DOHH2 (cell line): ENCODE results near the gene SLC37A1.

Source experiments
- H3F3A ChIP-seq: fragments of 200-600 bp; sonication (generic), shearing (Covaris generic); 2 replicates; pipeline ENCODE4 v1.6.0; 2016; ENCODE audit warnings: antibody characterized with exemption, mild to moderate bottlenecking; ENCODE audit not compliant: control insufficient read depth, insufficient read depth
- H3K27ac ChIP-seq: fragments of 200-600 bp; sonication (generic); 2 replicates; pipeline ENCODE4 v1.5.1; 2014; ENCODE audit warnings: low read depth, mild to moderate bottlenecking, low read length, moderate library complexity
- H3K27me3 ChIP-seq: fragments of 200-600 bp; sonication (generic); 2 replicates; pipeline ENCODE4 v1.6.1; 2014; ENCODE audit warnings: mild to moderate bottlenecking, low read length, mixed read lengths; ENCODE audit not compliant: control insufficient read depth
- H3K36me3 ChIP-seq: fragments of 200-600 bp; sonication (generic); 2 replicates; pipeline ENCODE4 v1.6.1; 2014; ENCODE audit warnings: mild to moderate bottlenecking, low read length, moderate library complexity, mixed read lengths; ENCODE audit not compliant: control insufficient read depth
- H3K4me1 ChIP-seq: fragments of 200-600 bp; sonication (generic); 2 replicates; pipeline ENCODE4 v1.6.1; 2014; ENCODE audit warnings: mild to moderate bottlenecking, low read length, mixed read lengths; ENCODE audit not compliant: control insufficient read depth
- H3K4me2 ChIP-seq: fragments of 200-600 bp; sonication (generic); 2 replicates; pipeline ENCODE4 v1.6.0; 2014; ENCODE audit warnings: mild to moderate bottlenecking, low read length, moderate library complexity
- H3K4me3 ChIP-seq: fragments of 200-600 bp; sonication (generic); 2 replicates; pipeline ENCODE4 v1.5.1; 2014; ENCODE audit warnings: mild to moderate bottlenecking, low read length, mixed read lengths
- H3K79me2 ChIP-seq: fragments of 200-600 bp; sonication (generic); 2 replicates; pipeline ENCODE4 v1.6.1; 2014; ENCODE audit warnings: mild to moderate bottlenecking, low read length, mixed read lengths; ENCODE audit not compliant: control insufficient read depth
- H3K9me2 ChIP-seq: fragments of 200-600 bp; sonication (generic); replicated peaks from 2 replicates; pipeline ENCODE4 v1.6.1; 2014; ENCODE audit warnings: mild to moderate bottlenecking, low read length, mixed read lengths; ENCODE audit not compliant: control insufficient read depth
- H3K9me3 ChIP-seq: fragments of 200-600 bp; sonication (generic); 2 replicates; pipeline ENCODE4 v1.6.1; 2014; ENCODE audit warnings: antibody characterized with exemption, low read length, mixed read lengths; ENCODE audit not compliant: control insufficient read depth, insufficient read depth
- H4K20me1 ChIP-seq: fragments of 200-600 bp; sonication (generic); 2 replicates; pipeline ENCODE4 v1.6.0; 2014; ENCODE audit warnings: low read depth, mild to moderate bottlenecking, antibody characterized with exemption, low read length, moderate library complexity; ENCODE audit not compliant: control insufficient read depth, insufficient read depth
- EZH2phosphoT487 ChIP-seq: fragments of 200-600 bp; sonication (generic); IDR thresholded peaks from 2 replicates; pipeline ENCODE4 v1.6.1; 2017; ENCODE audit warnings: borderline replicate concordance, mild to moderate bottlenecking, antibody characterized with exemption, low read length, moderate library complexity, mixed read lengths
- TF ChIP-seq, protein P1 (sequence below): fragments of 200-600 bp; sonication (generic); IDR thresholded peaks from one replicate; pipeline ENCODE4 v1.5.1; 2014; ENCODE audit warnings: antibody characterized with exemption, mild to moderate bottlenecking, low read depth, low read length; ENCODE audit not compliant: poor library complexity, severe bottlenecking

SLC37A1 gene

GRCh38 chr21:42582787-42583476 lies 69.3 kb downstream of the SLC37A1 start:
- H4K20me1 ChIP-seq = no peaks in the 10 kb centered on the region
- no peaks in the 10 kb centered on the region for H3K36me3 ChIP-seq
- H3K9me3 ChIP-seq = no peaks in the 10 kb centered on the region
- H3F3A ChIP-seq = no peaks in the 10 kb centered on the region
- no peaks in the 10 kb centered on the region for H3K79me2 ChIP-seq
- TF ChIP-seq, protein P1, sequence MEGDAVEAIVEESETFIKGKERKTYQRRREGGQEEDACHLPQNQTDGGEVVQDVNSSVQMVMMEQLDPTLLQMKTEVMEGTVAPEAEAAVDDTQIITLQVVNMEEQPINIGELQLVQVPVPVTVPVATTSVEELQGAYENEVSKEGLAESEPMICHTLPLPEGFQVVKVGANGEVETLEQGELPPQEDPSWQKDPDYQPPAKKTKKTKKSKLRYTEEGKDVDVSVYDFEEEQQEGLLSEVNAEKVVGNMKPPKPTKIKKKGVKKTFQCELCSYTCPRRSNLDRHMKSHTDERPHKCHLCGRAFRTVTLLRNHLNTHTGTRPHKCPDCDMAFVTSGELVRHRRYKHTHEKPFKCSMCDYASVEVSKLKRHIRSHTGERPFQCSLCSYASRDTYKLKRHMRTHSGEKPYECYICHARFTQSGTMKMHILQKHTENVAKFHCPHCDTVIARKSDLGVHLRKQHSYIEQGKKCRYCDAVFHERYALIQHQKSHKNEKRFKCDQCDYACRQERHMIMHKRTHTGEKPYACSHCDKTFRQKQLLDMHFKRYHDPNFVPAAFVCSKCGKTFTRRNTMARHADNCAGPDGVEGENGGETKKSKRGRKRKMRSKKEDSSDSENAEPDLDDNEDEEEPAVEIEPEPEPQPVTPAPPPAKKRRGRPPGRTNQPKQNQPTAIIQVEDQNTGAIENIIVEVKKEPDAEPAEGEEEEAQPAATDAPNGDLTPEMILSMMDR = no peak
- H3K4me1 ChIP-seq = peaks cover 12% of the 10 kb centered on the region
- no peaks in the 10 kb centered on the region for H3K27me3 ChIP-seq
- H3K9me2 ChIP-seq = no peaks in the 10 kb centered on the region
- H3K27ac ChIP-seq = no peak overlapping the region
- H3K4me3 ChIP-seq = no peak overlapping the region
- H3K4me2 ChIP-seq = no peak overlapping the region

GRCh38 chr21:42583477-42584295 lies 70.0 kb downstream of the SLC37A1 start:
- no peaks in the 10 kb centered on the region for H3K36me3 ChIP-seq
- no peaks in the 10 kb centered on the region for H3K9me3 ChIP-seq
- H3K4me2 ChIP-seq = no peak overlapping the region
- H3K9me2 ChIP-seq = no peaks in the 10 kb centered on the region
- no peaks in the 10 kb centered on the region for H4K20me1 ChIP-seq
- no peak overlapping the region for H3K4me3 ChIP-seq
- H3K27ac ChIP-seq = no peak overlapping the region
- no peaks in the 10 kb centered on the region for H3K79me2 ChIP-seq
- TF ChIP-seq EZH2phosphoT487 = no peak
- TF ChIP-seq, protein P1 = no peak
- no peaks in the 10 kb centered on the region for H3K27me3 ChIP-seq
- H3F3A ChIP-seq = no peaks in the 10 kb centered on the region
- peaks cover 12% of the 10 kb centered on the region for H3K4me1 ChIP-seq

GRCh38 chr21:42584296-42584641 lies 70.6 kb downstream of the SLC37A1 start:
- no peaks in the 10 kb centered on the region for H3F3A ChIP-seq
- H3K36me3 ChIP-seq = no peaks in the 10 kb centered on the region
- H3K9me2 ChIP-seq = no peaks in the 10 kb centered on the region
- H3K4me2 ChIP-seq = no peak overlapping the region
- H3K79me2 ChIP-seq = no peaks in the 10 kb centered on the region
- peaks cover 12% of the 10 kb centered on the region for H3K4me1 ChIP-seq
- no peaks in the 10 kb centered on the region for H4K20me1 ChIP-seq
- no peaks in the 10 kb centered on the region for H3K9me3 ChIP-seq
- TF ChIP-seq EZH2phosphoT487 = no peak
- TF ChIP-seq, protein P1 = no peak
- no peak overlapping the region for H3K4me3 ChIP-seq
- H3K27me3 ChIP-seq = no peaks in the 10 kb centered on the region
- no peak overlapping the region for H3K27ac ChIP-seq
